ENCODE data around the gene CLDN1.
"Not testable (repeated sequence)": the region's sequence is repeated elsewhere in the genome, so short reads cannot be mapped to it uniquely, and the experiment has no call there.

CLDN1 gene

DNA sequence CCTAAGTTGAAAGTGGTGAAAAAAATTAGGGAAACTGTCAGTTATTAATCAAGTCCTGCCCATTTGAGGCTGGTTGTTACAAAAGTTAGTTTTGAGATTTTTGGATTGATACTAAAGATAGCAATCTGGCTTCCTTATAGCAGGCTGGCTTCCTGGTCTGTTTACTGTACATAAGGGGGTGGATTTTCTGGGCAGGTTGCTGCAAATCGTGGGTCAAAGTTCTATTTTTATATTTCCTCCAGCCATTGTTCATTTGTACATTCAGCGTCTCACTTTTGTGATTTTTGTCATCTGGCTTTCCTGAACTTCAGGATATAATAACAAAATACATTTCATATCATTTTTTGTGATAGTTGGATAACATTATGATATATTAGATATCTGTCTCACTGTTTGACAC, 49.5 kb downstream of the CLDN1 start:
- Histone ChIP-seq H2AFZ (ENCODE audit: low read length) (no peak overlapping the region), H3F3A (ENCODE audit: insufficient read depth, low read length) (no peaks in the 10 kb centered on the region), H3K4me3 (ENCODE audit: low read depth, low read length, poor library complexity, severe bottlenecking) (no peak overlapping the region), H3K27me3 (ENCODE audit: insufficient read depth, low read length) (no peaks in the 10 kb centered on the region), H3K4me1 (ENCODE audit: insufficient read depth, low read length, severe bottlenecking) (no peaks in the 10 kb centered on the region), H3K36me3 (ENCODE audit: insufficient read depth, low read length) (no peaks in the 10 kb centered on the region), H3K79me2 (ENCODE audit: insufficient read depth, low read length) (no peaks in the 10 kb centered on the region), H3K4me2 (ENCODE audit: low read length) (no peak overlapping the region), H3K9ac (ENCODE audit: low read length) (no peak overlapping the region), H4K20me1 (ENCODE audit: insufficient read depth, low read length) (no peaks in the 10 kb centered on the region), H3K27ac (ENCODE audit: low read depth, low read length, poor library complexity, severe bottlenecking) (no peak overlapping the region), H3K9me3 (ENCODE audit: low read length) (no peaks in the 10 kb centered on the region; the same call in 1 of the 2 replicates), H3K9me2 (ENCODE audit: low read depth, low read length) (no peaks in the 10 kb centered on the region)
- TF ChIP-seq, protein P1, sequence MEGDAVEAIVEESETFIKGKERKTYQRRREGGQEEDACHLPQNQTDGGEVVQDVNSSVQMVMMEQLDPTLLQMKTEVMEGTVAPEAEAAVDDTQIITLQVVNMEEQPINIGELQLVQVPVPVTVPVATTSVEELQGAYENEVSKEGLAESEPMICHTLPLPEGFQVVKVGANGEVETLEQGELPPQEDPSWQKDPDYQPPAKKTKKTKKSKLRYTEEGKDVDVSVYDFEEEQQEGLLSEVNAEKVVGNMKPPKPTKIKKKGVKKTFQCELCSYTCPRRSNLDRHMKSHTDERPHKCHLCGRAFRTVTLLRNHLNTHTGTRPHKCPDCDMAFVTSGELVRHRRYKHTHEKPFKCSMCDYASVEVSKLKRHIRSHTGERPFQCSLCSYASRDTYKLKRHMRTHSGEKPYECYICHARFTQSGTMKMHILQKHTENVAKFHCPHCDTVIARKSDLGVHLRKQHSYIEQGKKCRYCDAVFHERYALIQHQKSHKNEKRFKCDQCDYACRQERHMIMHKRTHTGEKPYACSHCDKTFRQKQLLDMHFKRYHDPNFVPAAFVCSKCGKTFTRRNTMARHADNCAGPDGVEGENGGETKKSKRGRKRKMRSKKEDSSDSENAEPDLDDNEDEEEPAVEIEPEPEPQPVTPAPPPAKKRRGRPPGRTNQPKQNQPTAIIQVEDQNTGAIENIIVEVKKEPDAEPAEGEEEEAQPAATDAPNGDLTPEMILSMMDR (IDR thresholded peaks at IDR 0.05; ENCODE audit: low read length) = no peak

DNA sequence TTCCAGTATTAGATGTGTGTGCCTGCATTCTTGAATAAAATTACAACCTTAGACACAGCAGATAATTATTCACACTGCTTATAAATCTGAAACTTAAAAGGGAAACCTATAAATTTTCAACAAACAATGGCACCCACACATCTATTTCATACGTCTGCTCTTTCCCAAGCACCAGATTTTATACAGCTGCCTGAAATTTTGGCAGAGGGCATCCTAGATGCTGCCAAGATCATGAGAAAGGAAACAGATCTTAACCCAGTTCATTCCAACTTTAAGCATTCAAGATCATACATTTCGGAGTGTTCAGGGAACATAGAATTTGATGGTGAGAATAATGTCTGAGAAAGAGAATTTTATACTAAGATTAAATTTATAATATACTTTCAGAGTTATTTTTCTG, 53.1 kb downstream of the CLDN1 start:
- Histone ChIP-seq H3K4me2 (ENCODE audit: low read length) (no peak overlapping the region), H3K9ac (ENCODE audit: low read length) (no peak overlapping the region), H4K20me1 (ENCODE audit: insufficient read depth, low read length) (no peaks in the 10 kb centered on the region), H3K36me3 (ENCODE audit: insufficient read depth, low read length) (no peaks in the 10 kb centered on the region), H3K9me2 (ENCODE audit: low read depth, low read length) (no peaks in the 10 kb centered on the region), H3K4me3 (ENCODE audit: low read depth, low read length, poor library complexity, severe bottlenecking) (no peak overlapping the region), H3K9me3 (ENCODE audit: low read length) (no peaks in the 10 kb centered on the region), H3K4me1 (ENCODE audit: insufficient read depth, low read length, severe bottlenecking) (no peaks in the 10 kb centered on the region), H3F3A (ENCODE audit: insufficient read depth, low read length) (no peaks in the 10 kb centered on the region), H3K79me2 (ENCODE audit: insufficient read depth, low read length) (no peaks in the 10 kb centered on the region), H3K27me3 (ENCODE audit: insufficient read depth, low read length) (no peaks in the 10 kb centered on the region), H3K27ac (ENCODE audit: low read depth, low read length, poor library complexity, severe bottlenecking) (no peak overlapping the region), H2AFZ (ENCODE audit: low read length) (no peak overlapping the region)
- no peak for TF ChIP-seq EZH2 (IDR thresholded peaks at IDR 0.05; ENCODE audit: borderline replicate concordance, low read length)
- TF ChIP-seq, protein P1 (IDR thresholded peaks at IDR 0.05; ENCODE audit: low read length) = no peak

DNA sequence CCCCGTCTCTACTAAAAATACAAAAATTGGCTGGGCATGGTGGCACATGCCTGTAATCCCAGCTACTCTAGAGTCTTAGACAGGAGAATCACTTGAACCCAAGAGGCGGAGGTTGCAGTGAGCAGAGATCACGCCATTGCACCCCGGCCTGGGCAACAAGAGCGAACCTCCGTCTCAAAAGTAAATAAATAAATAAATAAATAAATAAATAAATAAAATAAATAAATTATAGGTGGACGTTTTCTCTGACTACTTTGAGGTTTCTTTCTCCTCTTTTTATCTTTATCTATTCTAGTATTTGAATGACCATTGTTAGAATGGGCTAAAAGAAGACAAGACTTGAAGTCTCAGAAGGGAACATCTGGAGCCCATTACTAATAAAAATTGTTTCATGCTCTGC, 54.8 kb downstream of the CLDN1 start:
- H3K4me1 ChIP-seq (ENCODE audit: insufficient read depth, low read length, severe bottlenecking); H3K4me3 ChIP-seq (ENCODE audit: low read depth, low read length, poor library complexity, severe bottlenecking); H3K9ac ChIP-seq (ENCODE audit: low read length); H3K9me3 ChIP-seq (ENCODE audit: low read length); H3F3A ChIP-seq (ENCODE audit: insufficient read depth, low read length); H3K9me2 ChIP-seq (ENCODE audit: low read depth, low read length); H4K20me1 ChIP-seq (ENCODE audit: insufficient read depth, low read length); H3K79me2 ChIP-seq (ENCODE audit: insufficient read depth, low read length); H3K27ac ChIP-seq (ENCODE audit: low read depth, low read length, poor library complexity, severe bottlenecking); H3K27me3 ChIP-seq (ENCODE audit: insufficient read depth, low read length); H3K4me2 ChIP-seq (ENCODE audit: low read length); H3K36me3 ChIP-seq (ENCODE audit: insufficient read depth, low read length); H2AFZ ChIP-seq (ENCODE audit: low read length): not testable (repeated sequence)

DNA sequence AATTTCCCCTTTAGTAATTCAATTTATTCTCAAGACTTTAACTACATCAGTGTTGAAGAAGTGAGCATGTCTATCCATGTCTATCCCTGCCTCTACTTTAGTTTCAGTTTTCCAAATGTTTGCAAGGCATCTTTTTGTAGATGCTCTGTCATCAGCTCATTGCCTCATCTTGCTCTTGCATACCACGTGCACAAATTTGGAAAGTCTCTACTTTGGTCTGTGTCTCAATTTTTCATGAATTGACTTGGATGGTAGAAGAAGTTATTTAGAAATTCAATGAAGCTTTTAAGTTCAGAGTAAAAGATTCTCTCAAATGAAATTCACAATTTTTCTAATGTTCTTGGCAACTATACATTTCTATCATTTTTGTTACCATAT, 55.3 kb downstream of the CLDN1 start:
- no peak overlapping the region for H3K27ac ChIP-seq (ENCODE audit: low read depth, low read length, poor library complexity, severe bottlenecking)
- no peak overlapping the region for H3K4me3 ChIP-seq (ENCODE audit: low read depth, low read length, poor library complexity, severe bottlenecking)
- no peaks in the 10 kb centered on the region for H3K9me2 ChIP-seq (ENCODE audit: low read depth, low read length)
- H3K79me2 ChIP-seq (ENCODE audit: insufficient read depth, low read length) = no peaks in the 10 kb centered on the region
- TF ChIP-seq, protein P1 (IDR thresholded peaks at IDR 0.05; ENCODE audit: low read length) = no peak
- no peak for TF ChIP-seq EZH2 (IDR thresholded peaks at IDR 0.05; ENCODE audit: borderline replicate concordance, low read length)
- H3K4me2 ChIP-seq (ENCODE audit: low read length) = no peak overlapping the region
- H3K4me1 ChIP-seq (ENCODE audit: insufficient read depth, low read length, severe bottlenecking) = no peaks in the 10 kb centered on the region
- H3K36me3 ChIP-seq (ENCODE audit: insufficient read depth, low read length) = no peaks in the 10 kb centered on the region
- H3K27me3 ChIP-seq (ENCODE audit: insufficient read depth, low read length) = no peaks in the 10 kb centered on the region
- H3K9me3 ChIP-seq (ENCODE audit: low read length) = no peaks in the 10 kb centered on the region
- no peak overlapping the region for H2AFZ ChIP-seq (ENCODE audit: low read length)
- no peaks in the 10 kb centered on the region for H3F3A ChIP-seq (ENCODE audit: insufficient read depth, low read length)
- no peaks in the 10 kb centered on the region for H4K20me1 ChIP-seq (ENCODE audit: insufficient read depth, low read length)
- no peak overlapping the region for H3K9ac ChIP-seq (ENCODE audit: low read length)
